IPS-15b (cell line): ENCODE measurements around the gene SORBS2.

Source experiments
- H3K27me3 ChIP-seq: one replicate; pipeline ENCODE4 v1.6.1; 2013; ENCODE audit warnings: low read length; ENCODE audit not compliant: control insufficient read depth, insufficient read depth
- H3K36me3 ChIP-seq: one replicate; pipeline ENCODE4 v1.6.1; 2013; ENCODE audit warnings: low read length; ENCODE audit not compliant: control insufficient read depth, insufficient read depth
- H3K4me1 ChIP-seq: one replicate; pipeline ENCODE4 v1.6.1; 2013; ENCODE audit warnings: mild to moderate bottlenecking, low read length; ENCODE audit not compliant: control insufficient read depth, insufficient read depth
- H3K4me3 ChIP-seq: one replicate; pipeline ENCODE4 v1.5.1; 2013; ENCODE audit warnings: low read depth, low read length
- H3K9ac ChIP-seq: one replicate; pipeline ENCODE4 v1.6.1; 2013; ENCODE audit warnings: low read depth, mild to moderate bottlenecking, low read length
- H3K9me3 ChIP-seq: one replicate; pipeline ENCODE4 v1.6.1; 2013; ENCODE audit warnings: mild to moderate bottlenecking, low read length; ENCODE audit not compliant: control insufficient read depth, insufficient read depth

Gene SORBS2

DNA sequence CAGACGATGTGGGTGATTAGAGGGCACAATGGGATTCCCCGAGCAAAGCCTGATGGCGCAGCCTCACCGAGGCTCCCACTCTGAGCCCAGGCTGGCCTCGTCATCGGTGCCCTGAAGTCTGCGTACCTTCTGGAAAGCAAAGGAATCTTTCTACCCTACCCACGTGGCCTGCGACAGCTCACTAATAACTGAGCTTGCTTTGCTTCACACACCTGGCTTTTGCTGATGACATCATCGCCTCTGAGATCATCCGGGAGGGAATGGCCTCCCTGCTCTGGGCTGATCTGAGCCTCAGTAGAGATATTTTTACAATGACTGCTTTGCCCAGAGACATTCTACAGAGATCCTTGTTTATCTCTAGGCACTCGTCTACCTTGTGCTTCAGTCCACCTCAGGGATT, 231.3 kb downstream of the SORBS2 start:
- H3K9me3 ChIP-seq: no peaks in the 10 kb centered on the region
- H3K9ac ChIP-seq: no peak overlapping the region
- H3K27me3 ChIP-seq: no peaks in the 10 kb centered on the region

DNA sequence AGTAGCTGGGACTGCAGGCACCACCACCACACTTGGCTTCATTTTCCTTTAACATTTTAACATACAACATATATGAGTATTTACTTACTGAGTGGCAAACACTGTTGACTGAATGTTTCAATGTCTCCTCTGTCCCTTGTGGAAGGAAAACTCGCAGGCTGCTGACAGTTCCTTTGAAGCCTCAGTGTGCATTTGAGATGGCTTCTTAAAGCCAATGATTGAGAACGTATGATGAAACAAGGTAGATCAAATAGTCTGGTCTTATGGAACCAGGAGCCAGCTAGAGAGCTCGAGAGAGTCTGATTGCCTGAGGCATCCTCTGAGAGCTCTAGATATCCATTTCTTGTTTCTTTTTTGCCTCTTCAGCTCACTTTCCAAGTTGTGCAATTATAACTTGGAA, 233.7 kb downstream of the SORBS2 start:
- H3K36me3 ChIP-seq: no peaks in the 10 kb centered on the region
- peaks cover 6% of the 10 kb centered on the region for H3K4me1 ChIP-seq
- no peaks in the 10 kb centered on the region for H3K9me3 ChIP-seq
- H3K4me3 ChIP-seq: no peak overlapping the region
- H3K9ac ChIP-seq: no peak overlapping the region
- H3K27me3 ChIP-seq: no peaks in the 10 kb centered on the region

More for the DNA sequence above, 231.3 kb downstream of the SORBS2 start:
- H3K4me3 ChIP-seq: no peak overlapping the region
- no peaks in the 10 kb centered on the region for H3K36me3 ChIP-seq
- H3K4me1 ChIP-seq: peaks cover 3% of the 10 kb centered on the region

DNA sequence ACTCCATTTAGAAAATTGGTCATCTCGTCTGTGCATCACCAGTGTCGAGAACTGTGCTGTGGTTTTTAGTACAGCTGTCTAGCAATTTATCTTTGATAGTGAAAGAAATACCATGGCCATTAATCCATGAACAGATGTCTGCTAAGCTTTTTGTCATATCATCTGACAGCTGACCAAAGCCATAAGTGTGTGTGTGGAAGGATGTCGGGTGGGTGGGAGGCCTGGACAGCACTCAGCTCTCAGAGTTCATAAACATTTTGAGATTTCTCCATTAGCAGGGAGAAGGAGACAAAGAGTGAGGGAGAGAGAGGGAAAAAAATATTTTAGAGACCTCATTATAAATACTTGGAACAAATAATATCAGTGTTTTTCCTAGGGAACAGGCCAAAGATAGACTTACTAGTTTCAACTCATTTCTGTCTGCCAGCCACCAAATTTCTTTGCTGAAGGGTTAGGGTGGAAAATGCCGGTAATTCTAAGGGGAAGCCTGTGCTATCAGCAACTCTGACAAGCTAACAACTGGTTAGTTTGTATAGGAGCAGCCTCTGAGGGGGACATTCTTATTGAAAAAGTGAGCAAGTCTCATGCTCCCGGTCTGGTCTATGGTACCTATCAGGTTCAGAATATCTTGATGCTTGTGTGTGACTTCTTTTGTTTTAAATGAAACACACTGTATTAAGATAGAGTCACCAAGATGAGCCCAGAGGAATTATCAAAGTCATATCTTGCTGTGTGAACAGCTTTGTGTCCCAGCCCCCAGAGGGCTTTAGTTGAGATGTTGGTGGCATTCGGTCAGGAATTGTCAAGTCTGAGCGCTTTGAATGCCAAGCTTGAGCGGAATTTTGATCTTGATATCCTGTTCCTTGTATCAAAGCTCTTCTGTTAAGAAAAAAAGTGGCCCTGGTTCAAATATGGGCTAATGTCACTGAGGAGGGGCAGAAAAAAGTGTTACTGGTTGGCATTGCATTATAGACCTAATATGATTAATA, 234.7 kb downstream of the SORBS2 start:
- Histone ChIP-seq H3K36me3 (no peaks in the 10 kb centered on the region), H3K27me3 (no peaks in the 10 kb centered on the region), H3K9me3 (no peaks in the 10 kb centered on the region), H3K4me1 (peaks cover 6% of the 10 kb centered on the region), H3K4me3 (no peak overlapping the region), H3K9ac (no peak overlapping the region)

DNA sequence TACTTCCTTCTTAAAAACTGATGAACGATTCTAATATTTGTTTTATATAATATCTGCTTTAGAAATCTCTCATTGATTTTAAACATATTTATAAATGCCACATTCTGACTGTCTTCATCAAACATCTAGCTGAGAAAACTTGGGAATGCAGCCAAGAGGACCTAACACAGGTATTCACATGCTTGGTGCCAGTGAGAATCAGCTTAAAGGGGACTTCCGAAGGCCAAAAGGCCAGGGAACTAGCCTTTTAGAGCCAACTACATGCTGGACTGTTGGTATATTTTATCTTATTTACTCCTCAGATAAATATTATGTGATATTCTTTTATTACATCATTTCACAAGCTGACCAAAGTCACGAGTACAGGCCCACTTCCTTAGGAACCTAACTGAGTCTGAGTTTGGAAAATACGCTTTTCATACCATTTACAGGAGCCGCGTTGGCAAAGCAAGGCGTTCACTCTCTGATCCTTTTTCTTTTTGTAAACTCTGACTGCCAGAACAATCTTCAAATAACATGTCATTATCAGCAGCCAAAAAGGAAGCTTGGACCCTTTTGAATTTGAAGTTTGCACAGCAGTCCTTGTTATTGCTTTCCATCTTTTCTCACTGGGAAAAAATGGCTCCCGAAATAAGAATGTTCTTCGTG, 235.6 kb downstream of the SORBS2 start:
- Histone ChIP-seq H3K36me3 (no peaks in the 10 kb centered on the region), H3K9ac (no peak overlapping the region), H3K27me3 (no peaks in the 10 kb centered on the region), H3K9me3 (no peaks in the 10 kb centered on the region), H3K4me1 (peaks cover 6% of the 10 kb centered on the region), H3K4me3 (no peak overlapping the region)

DNA sequence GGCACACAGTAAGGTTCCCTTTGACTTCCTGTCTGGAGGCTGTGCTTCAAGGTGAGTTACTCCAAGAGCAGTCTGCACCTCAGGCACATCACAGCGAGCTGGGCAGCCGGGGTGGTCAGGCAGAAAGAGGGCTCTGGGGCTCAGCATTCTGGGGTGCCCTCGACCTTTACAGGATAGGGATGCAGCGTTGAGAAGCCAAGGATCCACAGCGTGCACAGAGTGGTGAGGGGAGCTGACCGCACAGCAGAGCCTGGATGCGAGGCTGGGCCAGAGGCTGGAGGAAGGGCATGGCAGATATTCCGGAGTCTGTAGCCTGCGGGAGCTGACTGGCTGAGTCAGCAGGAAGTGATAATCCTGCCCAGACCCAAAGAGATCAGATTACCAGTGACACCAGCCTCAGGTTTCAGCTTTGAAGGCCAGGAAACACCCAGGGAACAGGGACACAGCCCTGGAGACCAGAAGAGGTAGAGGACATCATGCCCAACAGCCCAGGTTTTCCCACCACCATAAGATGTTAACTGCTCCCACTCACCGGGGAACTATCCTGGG, 238.3 kb downstream of the SORBS2 start:
- Histone ChIP-seq H3K4me3 (peak overlapping the region; percentile 3), H3K4me1 (peaks cover 6% of the 10 kb centered on the region), H3K36me3 (no peaks in the 10 kb centered on the region), H3K27me3 (no peaks in the 10 kb centered on the region), H3K9me3 (no peaks in the 10 kb centered on the region), H3K9ac (no peak overlapping the region)

DNA sequence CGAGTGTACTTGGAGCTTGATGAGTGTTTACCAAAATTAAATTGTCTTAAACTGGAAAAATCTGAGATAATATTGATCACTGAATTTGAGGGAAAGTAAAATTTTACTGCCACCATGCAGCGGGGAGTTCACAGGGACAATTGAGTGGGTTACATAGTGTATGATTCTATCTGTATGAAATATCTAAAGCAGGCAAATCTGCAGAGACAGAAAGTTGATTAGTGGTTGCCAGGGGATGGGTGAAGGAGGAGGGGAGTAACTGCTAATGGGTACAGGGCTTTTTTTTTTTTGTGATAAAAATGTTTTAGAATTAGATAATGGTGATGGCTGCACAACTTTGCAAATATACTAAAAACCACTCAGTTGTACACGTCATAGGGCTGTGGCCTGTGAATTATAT, 241.3 kb downstream of the SORBS2 start:
- Histone ChIP-seq H3K27me3 (no peaks in the 10 kb centered on the region), H3K36me3 (no peaks in the 10 kb centered on the region), H3K4me1 (peaks cover 6% of the 10 kb centered on the region), H3K9me3 (no peaks in the 10 kb centered on the region), H3K4me3 (no peak overlapping the region), H3K9ac (no peak overlapping the region)

DNA sequence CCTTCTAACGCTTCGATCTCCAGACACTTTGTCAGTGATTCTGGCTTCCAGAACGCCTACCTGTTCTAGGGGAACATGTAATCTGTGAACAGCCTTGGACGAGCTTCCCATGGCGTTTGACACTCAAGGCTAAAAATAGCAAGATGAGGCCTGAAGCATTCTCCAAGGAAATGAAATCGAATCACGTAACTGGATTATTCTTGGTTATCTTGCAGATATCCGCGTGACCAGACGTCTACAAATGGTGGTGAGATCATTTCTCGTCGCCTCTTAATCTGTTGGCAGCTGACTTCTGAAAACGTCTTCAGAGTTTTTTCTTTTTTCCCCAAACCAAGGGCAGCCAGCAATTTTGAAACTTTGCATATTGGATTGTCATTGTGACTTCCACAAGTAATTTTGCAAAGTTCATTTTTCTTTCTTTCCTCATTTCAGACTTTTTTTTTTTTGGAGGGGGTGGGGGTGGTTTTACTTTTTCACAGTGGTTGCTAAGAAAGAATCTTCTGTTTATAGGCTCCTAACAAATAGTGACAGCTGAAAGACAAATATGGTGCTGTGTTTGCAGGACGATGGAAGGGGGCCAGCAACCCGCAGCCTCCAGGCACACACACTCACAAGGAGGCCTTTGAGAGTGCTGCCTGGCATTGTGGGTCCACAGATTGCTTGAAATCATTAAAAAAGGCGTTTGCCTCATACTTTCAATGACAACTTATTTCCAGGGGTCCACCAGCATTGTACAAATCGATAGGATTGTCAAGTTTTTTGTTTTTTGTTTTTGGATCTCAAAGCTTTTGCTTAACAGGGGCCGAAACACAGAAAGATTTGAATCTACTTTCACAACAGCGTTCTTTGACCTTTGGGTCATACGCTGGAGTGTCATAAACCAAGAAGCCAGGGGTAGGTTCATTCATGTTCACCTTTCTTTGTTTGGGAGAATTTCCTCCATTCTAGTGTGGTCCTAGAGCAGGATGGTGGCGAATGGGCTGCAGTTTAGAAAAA, 244.3 kb downstream of the SORBS2 start:
- no peaks in the 10 kb centered on the region for H3K27me3 ChIP-seq
- no peak overlapping the region for H3K9ac ChIP-seq
- H3K9me3 ChIP-seq: no peaks in the 10 kb centered on the region
- H3K4me3 ChIP-seq: no peak overlapping the region
- H3K4me1 ChIP-seq: no peaks in the 10 kb centered on the region
- H3K36me3 ChIP-seq: no peaks in the 10 kb centered on the region

DNA sequence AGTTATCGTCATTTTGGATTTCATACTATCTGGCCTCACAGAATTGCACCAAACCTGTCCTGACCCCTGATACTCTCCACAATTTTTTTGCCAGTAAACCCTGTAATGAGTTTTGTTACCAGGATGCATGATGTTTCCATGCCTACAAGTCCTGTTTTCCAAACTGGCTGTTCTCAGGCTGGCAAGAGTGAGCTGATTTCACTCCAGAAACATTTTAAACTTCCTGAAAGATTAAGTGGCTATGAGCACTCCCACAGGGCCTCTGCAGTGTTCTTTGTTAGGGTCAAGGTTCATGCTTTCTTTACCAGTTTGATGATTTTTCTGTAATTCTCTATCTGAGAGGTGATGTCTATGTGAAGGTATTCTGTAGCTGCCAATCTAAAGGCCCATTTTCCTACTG, 245.0 kb downstream of the SORBS2 start:
- no peaks in the 10 kb centered on the region for H3K27me3 ChIP-seq
- H3K4me1 ChIP-seq: no peaks in the 10 kb centered on the region
- no peaks in the 10 kb centered on the region for H3K36me3 ChIP-seq
- no peak overlapping the region for H3K4me3 ChIP-seq
- no peaks in the 10 kb centered on the region for H3K9me3 ChIP-seq
- no peak overlapping the region for H3K9ac ChIP-seq

DNA sequence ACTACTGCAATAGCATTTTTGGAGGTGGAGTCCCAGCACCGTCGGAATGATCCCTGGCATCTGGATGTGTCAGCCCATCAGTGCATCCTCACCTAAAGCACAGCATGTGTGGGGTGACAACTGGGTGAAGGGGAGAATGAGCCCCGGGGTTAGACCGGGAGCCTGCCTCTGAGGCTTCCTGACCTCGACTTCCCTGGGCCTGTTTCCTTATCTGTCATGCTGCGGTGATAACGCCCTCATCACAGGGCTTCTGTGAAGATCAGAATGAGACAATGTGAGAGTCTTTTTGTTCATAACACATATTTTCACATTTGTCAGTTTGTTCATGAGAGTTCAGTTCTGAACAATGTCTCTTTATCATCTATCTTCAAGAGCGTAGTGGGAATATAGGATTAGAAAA, 245.6 kb downstream of the SORBS2 start:
- H3K27me3 ChIP-seq: no peaks in the 10 kb centered on the region
- no peaks in the 10 kb centered on the region for H3K36me3 ChIP-seq
- no peaks in the 10 kb centered on the region for H3K4me1 ChIP-seq
- H3K9me3 ChIP-seq: no peaks in the 10 kb centered on the region
- H3K9ac ChIP-seq: no peak overlapping the region
- no peak overlapping the region for H3K4me3 ChIP-seq

DNA sequence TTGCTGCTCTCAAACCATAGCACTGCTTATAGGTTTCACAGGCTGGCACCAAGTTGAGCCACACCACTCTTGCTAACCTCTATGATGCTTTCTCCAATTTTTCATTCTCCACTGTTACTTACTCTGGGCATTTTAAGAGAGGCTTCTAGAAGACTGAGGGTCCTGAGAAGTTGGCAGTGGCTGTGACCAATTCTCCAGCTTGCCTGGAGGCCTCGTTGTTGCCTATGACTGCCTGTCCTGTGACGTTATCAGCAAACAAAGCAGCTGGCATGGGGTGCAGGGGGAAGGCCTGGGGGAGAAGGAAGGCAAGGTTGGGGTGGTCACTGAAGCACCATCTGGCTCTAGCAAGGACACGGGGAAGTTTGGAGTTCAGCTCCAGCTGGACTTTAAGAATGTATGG, 246.3 kb downstream of the SORBS2 start:
- no peaks in the 10 kb centered on the region for H3K9me3 ChIP-seq
- no peaks in the 10 kb centered on the region for H3K27me3 ChIP-seq
- no peak overlapping the region for H3K4me3 ChIP-seq
- no peak overlapping the region for H3K9ac ChIP-seq
- H3K4me1 ChIP-seq: no peaks in the 10 kb centered on the region
- H3K36me3 ChIP-seq: no peaks in the 10 kb centered on the region

DNA sequence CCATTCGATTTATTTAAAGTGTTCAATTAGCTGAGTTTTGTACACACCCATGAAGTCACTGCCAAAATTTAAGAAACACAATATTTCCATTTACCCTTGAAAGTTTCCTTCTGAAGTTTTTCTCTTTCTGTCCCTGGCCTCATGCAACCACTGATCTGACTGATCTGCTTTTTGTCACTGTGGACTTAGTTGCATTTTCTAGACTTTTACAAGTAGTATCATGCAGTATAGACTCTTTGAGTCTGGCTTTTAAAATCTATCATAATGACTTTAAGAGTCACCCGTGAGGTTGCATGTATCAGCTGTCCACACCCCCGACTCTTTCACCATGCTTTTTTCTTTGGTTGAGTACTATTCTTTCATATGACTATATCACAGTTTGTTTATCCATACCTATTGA, 247.6 kb downstream of the SORBS2 start:
- Histone ChIP-seq H3K9ac (no peak overlapping the region), H3K4me3 (no peak overlapping the region), H3K4me1 (peaks cover 8% of the 10 kb centered on the region), H3K9me3 (no peaks in the 10 kb centered on the region), H3K36me3 (no peaks in the 10 kb centered on the region), H3K27me3 (no peaks in the 10 kb centered on the region)
